Measurements from ENCODE around the gene AGAP1. TPM values are rescaled to one million over a fixed set of nuclear protein-coding genes. Genes with fewer than 3 reads are reported as not detected.

Gene AGAP1
- total and polyA plus RNA-seq, 10 donors = 1.1 to 26.6 (median 11.3) TPM

- Histone ChIP-seq H3K4me3 (no peak overlapping the region), H3K27ac (no peak overlapping the region), H3K9me3 (no peaks in the 10 kb centered on the region), H3K4me1 (peaks cover 0 to 8% (median 0%) of the 10 kb centered on the region in 6 donors), H3K27me3 (replicated peaks in 1 of 7) (peaks cover 0 to 8% (median 0%) of the 10 kb centered on the region in 7 donors), H3K36me3 (peaks cover 0 to 12% (median 0%) of the 10 kb centered on the region in 6 donors)
- intact Hi-C loops (cut with DNase I; ENCODE audit: low total_unique reads) = loop anchor here (1.0 to 10.0 kb wide), 2 partner anchors 151 to 612 kb away; no protein-coding TSS in a partner anchor
- DNase-seq = no peak
- WGBS, 5 donors = 24 to 45% (median 36%) methylated on average over 9 to 12 of the region's 12 CpGs
- peak; percentile 31 to 80 (median 74) for TF ChIP-seq CTCF (IDR thresholded peaks at IDR 0.05 in 8 of 11, conservative IDR thresholded peaks at IDR 0.05 in 3 of 11)
- TF ChIP-seq POLR2A (IDR thresholded peaks at IDR 0.05) = no peak
- no peak for TF ChIP-seq POLR2AphosphoS5 (IDR thresholded peaks at IDR 0.05)
Measured at GRCh38 chr2:235746257-235746934, 252.6 kb downstream of the AGAP1 start.

- Histone ChIP-seq H3K36me3 (peaks cover 0 to 20% (median 0%) of the 10 kb centered on the region in 6 donors), H3K4me3 (no peak overlapping the region), H3K4me1 (peaks cover 0 to 8% (median 0%) of the 10 kb centered on the region in 6 donors), H3K9me3 (no peaks in the 10 kb centered on the region), H3K27ac (no peak overlapping the region), H3K27me3 (replicated peaks in 1 of 7) (peaks cover 0 to 8% (median 0%) of the 10 kb centered on the region in 7 donors)
- no peak for TF ChIP-seq CTCF (IDR thresholded peaks at IDR 0.05 in 8 of 11, conservative IDR thresholded peaks at IDR 0.05 in 3 of 11)
- no peak for TF ChIP-seq POLR2A (IDR thresholded peaks at IDR 0.05)
- TF ChIP-seq POLR2AphosphoS5 (IDR thresholded peaks at IDR 0.05) = no peak
- DNase-seq = no peak
- intact Hi-C loops (cut with DNase I; ENCODE audit: low total_unique reads) = loop anchor here (10.0 kb wide), 1 partner anchor 612 kb away; no protein-coding TSS in a partner anchor
- 83 to 90% (median 89%) methylated on average over 20 to 23 of the region's 23 CpGs for WGBS, 5 donors
Measured at GRCh38 chr2:235747001-235747785, 253.3 kb downstream of the AGAP1 start.

- 58 to 73% (median 65%) methylated on average over 6 of the region's 6 CpGs for WGBS, 5 donors
- no peak for DNase-seq
Measured at GRCh38 chr2:235747786-235748091, 253.9 kb downstream of the AGAP1 start.

More at GRCh38 chr2:235747786-235748091, 253.9 kb downstream of the AGAP1 start:
- Histone ChIP-seq H3K27ac (no peak overlapping the region), H3K27me3 (replicated peaks in 1 of 7) (peaks cover 0 to 8% (median 0%) of the 10 kb centered on the region in 7 donors), H3K36me3 (peaks cover 0 to 24% (median 0%) of the 10 kb centered on the region in 6 donors), H3K4me1 (peaks cover 0 to 8% (median 0%) of the 10 kb centered on the region in 6 donors), H3K4me3 (no peak overlapping the region), H3K9me3 (no peaks in the 10 kb centered on the region)
- intact Hi-C loops (cut with DNase I; ENCODE audit: low total_unique reads) = loop anchor here (10.0 kb wide), 1 partner anchor 613 kb away; no protein-coding TSS in a partner anchor
- TF ChIP-seq CTCF (IDR thresholded peaks at IDR 0.05 in 8 of 11, conservative IDR thresholded peaks at IDR 0.05 in 3 of 11) (no peak), POLR2AphosphoS5 (IDR thresholded peaks at IDR 0.05) (no peak), POLR2A (IDR thresholded peaks at IDR 0.05) (no peak)

Data from spleen (tissue), 11 donors.